OCI-LY3 (cell line): ENCODE measurements around the gene OR52I2.

Source experiments
- EZH2phosphoT487 ChIP-seq: fragments of 200-600 bp; shearing (Covaris generic); IDR thresholded peaks from 2 replicates; pipeline ENCODE4 v1.6.1; 2018; ENCODE audit warnings: antibody characterized with exemption, mixed run types, low read depth
- TF ChIP-seq, protein P1 (sequence below): fragments of 200-600, 300-600 bp; sonication (generic); IDR thresholded peaks from 2 replicates; pipeline ENCODE4 v1.5.1; 2014; ENCODE audit warnings: antibody characterized with exemption, low read length, low read depth

- TF ChIP-seq, protein P1, sequence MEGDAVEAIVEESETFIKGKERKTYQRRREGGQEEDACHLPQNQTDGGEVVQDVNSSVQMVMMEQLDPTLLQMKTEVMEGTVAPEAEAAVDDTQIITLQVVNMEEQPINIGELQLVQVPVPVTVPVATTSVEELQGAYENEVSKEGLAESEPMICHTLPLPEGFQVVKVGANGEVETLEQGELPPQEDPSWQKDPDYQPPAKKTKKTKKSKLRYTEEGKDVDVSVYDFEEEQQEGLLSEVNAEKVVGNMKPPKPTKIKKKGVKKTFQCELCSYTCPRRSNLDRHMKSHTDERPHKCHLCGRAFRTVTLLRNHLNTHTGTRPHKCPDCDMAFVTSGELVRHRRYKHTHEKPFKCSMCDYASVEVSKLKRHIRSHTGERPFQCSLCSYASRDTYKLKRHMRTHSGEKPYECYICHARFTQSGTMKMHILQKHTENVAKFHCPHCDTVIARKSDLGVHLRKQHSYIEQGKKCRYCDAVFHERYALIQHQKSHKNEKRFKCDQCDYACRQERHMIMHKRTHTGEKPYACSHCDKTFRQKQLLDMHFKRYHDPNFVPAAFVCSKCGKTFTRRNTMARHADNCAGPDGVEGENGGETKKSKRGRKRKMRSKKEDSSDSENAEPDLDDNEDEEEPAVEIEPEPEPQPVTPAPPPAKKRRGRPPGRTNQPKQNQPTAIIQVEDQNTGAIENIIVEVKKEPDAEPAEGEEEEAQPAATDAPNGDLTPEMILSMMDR, result no peak
- no peak for TF ChIP-seq EZH2phosphoT487
These were observed 21.1 kb upstream of the OR52I2 start for GRCh38 chr11:4560467-4560866.
